ENCODE measurements around the gene UGT1A4. TPM values are rescaled to one million over a fixed set of nuclear protein-coding genes. Genes with fewer than 3 reads are reported as not detected.

UGT1A4 gene
- polyA plus RNA-seq, 3 donors: not detected

- Mint-ChIP-seq H3K4me3 (no peak overlapping the region), H3K9me3 (peaks cover 0 to 3% (median 0%) of the 10 kb centered on the region in 7 donors), H3K4me1 (no peaks in the 10 kb centered on the region), H3K27me3 (ENCODE audit: low read depth in 3 of 3) (peaks cover 3 to 10% (median 5%) of the 10 kb centered on the region in 3 donors), H3K27ac (no peak overlapping the region), H3K36me3 (no peaks in the 10 kb centered on the region)
- Histone ChIP-seq H3K4me2 (replicated peaks; ENCODE audit: extremely low read depth, low read length, poor library complexity, severe bottlenecking) (no peak overlapping the region), H3K27me3 (ENCODE audit: control insufficient read depth in 2 of 2, insufficient read depth in 2 of 2, low read length in 2 of 2) (no peaks in the 10 kb centered on the region), H3K36me3 (replicated peaks in 1 of 2; ENCODE audit: control insufficient read depth in 1 of 2, insufficient read depth in 2 of 2, low read length in 2 of 2) (no peaks in the 10 kb centered on the region), H3K27ac (ENCODE audit: low read depth in 1 of 2, low read length in 2 of 2) (no peak overlapping the region), H2AFZ (ENCODE audit: insufficient read depth, low read depth, low read length, poor library complexity, severe bottlenecking) (no peak overlapping the region), H3K79me2 (ENCODE audit: insufficient read depth, low read length) (no peaks in the 10 kb centered on the region), H3K4me3 (replicated peaks in 1 of 3; ENCODE audit: low read depth in 2 of 3, low read length in 3 of 3) (no peak overlapping the region), H4K20me1 (ENCODE audit: insufficient read depth, low read length) (no peaks in the 10 kb centered on the region), H3K9me3 (replicated peaks in 1 of 2; ENCODE audit: control insufficient read depth in 1 of 2, insufficient read depth in 1 of 2, low read length in 2 of 2) (no peaks in the 10 kb centered on the region), H3K9ac (ENCODE audit: insufficient read depth, low read length, poor library complexity, severe bottlenecking) (no peak overlapping the region), H3K4me1 (ENCODE audit: control insufficient read depth in 1 of 2, insufficient read depth in 2 of 2, low read length in 2 of 2) (no peaks in the 10 kb centered on the region)
- intact Hi-C loops (cut with micrococcal nuclease): no loop called here
- no peak for TF ChIP-seq CTCF (IDR thresholded peaks at IDR 0.05)
- no peak for DNase-seq
- WGBS (ENCODE audit: insufficient coverage): 47% methylated on average over 3 of the region's 7 CpGs
Measured at GRCh38 chr2:233799087-233799665, 80.6 kb downstream of the UGT1A4 start.

- no peak overlapping the region for H3K4me3 ChIP-seq (replicated peaks in 1 of 3; ENCODE audit: low read depth in 2 of 3, low read length in 3 of 3)
- Mint-ChIP-seq H3K4me3 (no peak overlapping the region), H3K36me3 (no peaks in the 10 kb centered on the region), H3K9me3 (peaks cover 0 to 3% (median 0%) of the 10 kb centered on the region in 7 donors), H3K4me1 (no peaks in the 10 kb centered on the region), H3K27me3 (ENCODE audit: low read depth in 3 of 3) (peaks cover 3 to 9% (median 5%) of the 10 kb centered on the region in 3 donors), H3K27ac (peak overlapping the region in 1 of 7 donors; percentile 55)
- no peaks in the 10 kb centered on the region for H4K20me1 ChIP-seq (ENCODE audit: insufficient read depth, low read length)
- no peaks in the 10 kb centered on the region for H3K27me3 ChIP-seq (ENCODE audit: control insufficient read depth in 2 of 2, insufficient read depth in 2 of 2, low read length in 2 of 2)
- H3K79me2 ChIP-seq (ENCODE audit: insufficient read depth, low read length): no peaks in the 10 kb centered on the region
- no peak for TF ChIP-seq CTCF (IDR thresholded peaks at IDR 0.05)
- WGBS (ENCODE audit: insufficient coverage): 60% methylated on average over 5 of the region's 5 CpGs
- no peaks in the 10 kb centered on the region for H3K9me3 ChIP-seq (replicated peaks in 1 of 2; ENCODE audit: control insufficient read depth in 1 of 2, insufficient read depth in 1 of 2, low read length in 2 of 2)
- H3K4me1 ChIP-seq (ENCODE audit: control insufficient read depth in 1 of 2, insufficient read depth in 2 of 2, low read length in 2 of 2): no peaks in the 10 kb centered on the region
- intact Hi-C loops (cut with micrococcal nuclease): no loop called here
- H3K36me3 ChIP-seq (replicated peaks in 1 of 2; ENCODE audit: control insufficient read depth in 1 of 2, insufficient read depth in 2 of 2, low read length in 2 of 2): no peaks in the 10 kb centered on the region
- H3K4me2 ChIP-seq (replicated peaks; ENCODE audit: extremely low read depth, low read length, poor library complexity, severe bottlenecking): no peak overlapping the region
- no peak overlapping the region for H3K9ac ChIP-seq (ENCODE audit: insufficient read depth, low read length, poor library complexity, severe bottlenecking)
- no peak overlapping the region for H3K27ac ChIP-seq (ENCODE audit: low read depth in 1 of 2, low read length in 2 of 2)
- H2AFZ ChIP-seq (ENCODE audit: insufficient read depth, low read depth, low read length, poor library complexity, severe bottlenecking): no peak overlapping the region
- DNase-seq: no peak
Measured at GRCh38 chr2:233799716-233800115, 81.2 kb downstream of the UGT1A4 start.

Measured in CD14-positive monocyte (primary cell).